Measurements from ENCODE around the gene P2RY2. TPM values are rescaled to one million over a fixed set of nuclear protein-coding genes. Genes with fewer than 3 reads are reported as not detected.
"Not testable (repeated sequence)": the region's sequence is repeated elsewhere in the genome, so short reads cannot be mapped to it uniquely, and the experiment has no call there.

P2RY2 gene
- total RNA-seq, 1 donor from 2014 or later, result 19.8 TPM

GRCh38 chr11:73271936-73272679 lies 54.0 kb downstream of the P2RY2 start, which contains the start of gene P2RY6:
Gene P2RY6 (plus strand): TSS chr11:73272338. CDS start chr11:73296519, 24,181 bp downstream.
- intact Hi-C loops (cut with micrococcal nuclease), result no loop called here
- no peak for TF ChIP-seq CTCF (IDR thresholded peaks at IDR 0.05; ENCODE audit: borderline replicate concordance)
- Histone ChIP-seq H3K4me3 (peak within 1 kb of the TSS; percentile 44), H3K9me3 (replicated peaks) (no peaks in the 10 kb centered on the region), H3K36me3 (no peaks in the 10 kb centered on the region), H3K27me3 (ENCODE audit: low read depth) (no peaks in the 10 kb centered on the region), H3K4me1 (peaks cover 34% of the 10 kb centered on the region), H3K27ac (replicated peaks) (peak within 1 kb of the TSS; percentile 27)
- no peak for DNase-seq

GRCh38 chr11:73272680-73273038 lies 54.6 kb downstream of the P2RY2 start:
- Histone ChIP-seq H3K4me1 (peaks cover 31% of the 10 kb centered on the region), H3K27ac (replicated peaks) (peak overlapping the region; percentile 27)
- intact Hi-C loops (cut with micrococcal nuclease), result no loop called here

GRCh38 chr11:73273222-73273895 lies 55.3 kb downstream of the P2RY2 start:
- TF ChIP-seq CTCF (IDR thresholded peaks at IDR 0.05; ENCODE audit: borderline replicate concordance), result no peak
- no peaks in the 10 kb centered on the region for H3K36me3 ChIP-seq
- no peak for DNase-seq
- H3K4me1 ChIP-seq, result peaks cover 30% of the 10 kb centered on the region
- H3K27ac ChIP-seq (replicated peaks), result no peak overlapping the region
- H3K4me3 ChIP-seq, result peak overlapping the region; percentile 44
- H3K27me3 ChIP-seq (ENCODE audit: low read depth), result no peaks in the 10 kb centered on the region
- intact Hi-C loops (cut with micrococcal nuclease), result no loop called here
- no peaks in the 10 kb centered on the region for H3K9me3 ChIP-seq (replicated peaks)

More at GRCh38 chr11:73272680-73273038, 54.6 kb downstream of the P2RY2 start:
- TF ChIP-seq CTCF (IDR thresholded peaks at IDR 0.05; ENCODE audit: borderline replicate concordance), result no peak
- no peaks in the 10 kb centered on the region for H3K9me3 ChIP-seq (replicated peaks)
- H3K36me3 ChIP-seq, result no peaks in the 10 kb centered on the region
- DNase-seq, result no peak
- peak overlapping the region; percentile 44 for H3K4me3 ChIP-seq
- H3K27me3 ChIP-seq (ENCODE audit: low read depth), result no peaks in the 10 kb centered on the region

GRCh38 chr11:73274191-73274590 lies 56.1 kb downstream of the P2RY2 start:
- intact Hi-C loops (cut with micrococcal nuclease); H3K9me3 ChIP-seq (replicated peaks); H3K27me3 ChIP-seq (ENCODE audit: low read depth); H3K36me3 ChIP-seq; DNase-seq: not testable (repeated sequence)
- peak overlapping the region; percentile 23 for H3K27ac ChIP-seq (replicated peaks)
- peaks cover 22% of the 10 kb centered on the region for H3K4me1 ChIP-seq
- peak overlapping the region; percentile 44 for H3K4me3 ChIP-seq

- H3K9me3 ChIP-seq (replicated peaks), result no peaks in the 10 kb centered on the region
- no peaks in the 10 kb centered on the region for H3K27me3 ChIP-seq (ENCODE audit: low read depth)
- DNase-seq, result no peak
- intact Hi-C loops (cut with micrococcal nuclease), result no loop called here
- H3K27ac ChIP-seq (replicated peaks), result peak overlapping the region; percentile 23
- TF ChIP-seq CTCF (IDR thresholded peaks at IDR 0.05; ENCODE audit: borderline replicate concordance), result no peak
- H3K36me3 ChIP-seq, result no peaks in the 10 kb centered on the region
- H3K4me1 ChIP-seq, result peaks cover 15% of the 10 kb centered on the region
- H3K4me3 ChIP-seq, result peak overlapping the region; percentile 44
These were observed 56.8 kb downstream of the P2RY2 start for GRCh38 chr11:73274722-73275380.

All from left ventricle myocardium inferior (tissue), 1 donor.